ENCODE measurements around the gene MAP6.

Gene MAP6

DNA sequence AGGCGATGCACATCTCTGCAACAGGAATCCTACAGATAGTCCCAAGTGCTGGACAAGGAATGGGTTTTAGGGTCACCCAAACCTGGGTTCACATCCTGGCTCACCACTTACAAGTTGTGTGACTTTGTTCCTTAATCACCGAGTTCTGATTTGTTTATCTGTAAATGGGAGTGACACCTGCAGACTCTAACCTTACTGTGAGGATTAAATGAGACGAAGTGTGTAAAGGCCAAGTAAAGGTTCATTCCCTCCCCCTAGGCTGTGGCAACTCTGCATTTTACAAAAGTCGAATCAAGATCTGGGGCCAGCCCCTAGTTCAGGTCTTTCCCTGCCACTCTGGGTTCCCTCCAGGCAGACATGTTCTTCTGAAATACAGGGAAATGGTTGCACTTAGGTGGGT, 71.9 kb downstream of the MAP6 start:
- H3K36me3 ChIP-seq (ENCODE audit: low read length) = no peaks in the 10 kb centered on the region
- H3K9ac ChIP-seq (ENCODE audit: low read length) = no peak overlapping the region
- no peak overlapping the region for H3K4me2 ChIP-seq (ENCODE audit: low read depth, low read length, poor library complexity, severe bottlenecking)
- H3F3A ChIP-seq (ENCODE audit: insufficient read depth) = no peaks in the 10 kb centered on the region
- H3K79me2 ChIP-seq (ENCODE audit: insufficient read depth, low read length) = no peaks in the 10 kb centered on the region
- TF ChIP-seq EZH2phosphoT487 (conservative IDR thresholded peaks at IDR 0.05; ENCODE audit: low read length) (no peak), CTCF (IDR thresholded peaks at IDR 0.05; ENCODE audit: insufficient read depth, low read length, poor library complexity, severe bottlenecking) (no peak)
- H3K4me3 ChIP-seq (ENCODE audit: insufficient read depth, low read length, poor library complexity, severe bottlenecking) = no peak overlapping the region
- no peaks in the 10 kb centered on the region for H3K27me3 ChIP-seq (ENCODE audit: low read length)
- H3K27ac ChIP-seq (ENCODE audit: low read depth, low read length) = no peak overlapping the region
- no peaks in the 10 kb centered on the region for H4K20me1 ChIP-seq (ENCODE audit: low read depth, low read length)
- H2AFZ ChIP-seq (ENCODE audit: low read depth, low read length, severe bottlenecking) = no peak overlapping the region
- H3K9me2 ChIP-seq (replicated peaks; ENCODE audit: insufficient read depth, low read length) = no peaks in the 10 kb centered on the region
- no peaks in the 10 kb centered on the region for H3K9me3 ChIP-seq (ENCODE audit: insufficient read depth, low read length)

DNA sequence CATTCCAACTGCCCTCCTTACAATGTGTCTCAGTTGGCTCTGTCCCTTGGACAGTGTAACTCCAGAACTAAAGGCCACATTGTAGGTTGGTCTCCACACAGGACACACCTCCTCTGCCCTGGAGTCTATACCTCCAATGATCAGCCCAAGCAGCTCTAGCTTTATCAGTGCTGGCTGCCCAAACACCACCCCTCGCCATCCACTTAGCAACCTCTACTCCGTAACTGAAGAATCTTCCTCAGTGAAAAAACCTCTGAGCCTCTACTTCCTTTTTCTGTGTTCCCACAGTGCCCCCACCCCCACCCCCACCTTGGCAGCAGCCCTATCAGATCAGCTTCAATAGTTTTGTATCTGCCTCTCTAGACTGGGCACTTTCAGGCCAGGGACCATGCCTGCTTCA, 73.4 kb downstream of the MAP6 start:
- no peak overlapping the region for H3K9ac ChIP-seq (ENCODE audit: low read length)
- no peaks in the 10 kb centered on the region for H4K20me1 ChIP-seq (ENCODE audit: low read depth, low read length)
- no peaks in the 10 kb centered on the region for H3K9me2 ChIP-seq (replicated peaks; ENCODE audit: insufficient read depth, low read length)
- no peaks in the 10 kb centered on the region for H3K27me3 ChIP-seq (ENCODE audit: low read length)
- H3K4me3 ChIP-seq (ENCODE audit: insufficient read depth, low read length, poor library complexity, severe bottlenecking) = no peak overlapping the region
- H3K27ac ChIP-seq (ENCODE audit: low read depth, low read length) = no peak overlapping the region
- no peaks in the 10 kb centered on the region for H3K9me3 ChIP-seq (ENCODE audit: insufficient read depth, low read length)
- H3K36me3 ChIP-seq (ENCODE audit: low read length) = no peaks in the 10 kb centered on the region
- TF ChIP-seq CTCF (IDR thresholded peaks at IDR 0.05; ENCODE audit: insufficient read depth, low read length, poor library complexity, severe bottlenecking) = no peak
- no peak for TF ChIP-seq EZH2phosphoT487 (conservative IDR thresholded peaks at IDR 0.05; ENCODE audit: low read length)
- H3F3A ChIP-seq (ENCODE audit: insufficient read depth) = no peaks in the 10 kb centered on the region
- H2AFZ ChIP-seq (ENCODE audit: low read depth, low read length, severe bottlenecking) = no peak overlapping the region
- H3K4me2 ChIP-seq (ENCODE audit: low read depth, low read length, poor library complexity, severe bottlenecking) = no peak overlapping the region
- H3K79me2 ChIP-seq (ENCODE audit: insufficient read depth, low read length) = no peaks in the 10 kb centered on the region

DNA sequence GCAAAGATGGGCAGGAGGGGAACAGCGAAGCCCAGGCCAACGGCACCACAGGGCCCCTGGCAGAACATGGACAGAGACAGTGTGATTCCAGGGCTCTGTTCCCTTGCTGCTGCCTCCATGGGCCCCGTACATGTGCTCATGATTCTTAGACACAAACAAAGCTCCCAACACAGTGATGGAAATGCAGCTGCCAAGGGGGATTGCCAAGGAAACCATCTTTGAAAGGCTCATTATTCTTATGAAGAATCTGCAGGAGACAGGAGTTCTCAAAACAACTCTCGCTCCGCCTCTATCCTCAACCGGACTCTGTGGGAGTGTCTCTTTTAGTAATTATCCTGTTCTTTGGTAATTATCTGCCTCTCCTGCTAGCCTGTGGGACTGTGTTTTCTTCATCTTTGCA, 74.6 kb downstream of the MAP6 start:
- Histone ChIP-seq H3K9me3 (ENCODE audit: insufficient read depth, low read length) (no peaks in the 10 kb centered on the region), H3F3A (ENCODE audit: insufficient read depth) (no peaks in the 10 kb centered on the region), H3K4me3 (ENCODE audit: insufficient read depth, low read length, poor library complexity, severe bottlenecking) (no peak overlapping the region), H3K4me2 (ENCODE audit: low read depth, low read length, poor library complexity, severe bottlenecking) (no peak overlapping the region), H3K36me3 (ENCODE audit: low read length) (no peaks in the 10 kb centered on the region), H3K79me2 (ENCODE audit: insufficient read depth, low read length) (no peaks in the 10 kb centered on the region), H3K9me2 (replicated peaks; ENCODE audit: insufficient read depth, low read length) (no peaks in the 10 kb centered on the region), H3K9ac (ENCODE audit: low read length) (no peak overlapping the region), H3K27ac (ENCODE audit: low read depth, low read length) (no peak overlapping the region), H4K20me1 (ENCODE audit: low read depth, low read length) (no peaks in the 10 kb centered on the region), H3K27me3 (ENCODE audit: low read length) (no peaks in the 10 kb centered on the region), H2AFZ (ENCODE audit: low read depth, low read length, severe bottlenecking) (no peak overlapping the region)
- TF ChIP-seq EZH2phosphoT487 (conservative IDR thresholded peaks at IDR 0.05; ENCODE audit: low read length) (no peak), CTCF (IDR thresholded peaks at IDR 0.05; ENCODE audit: insufficient read depth, low read length, poor library complexity, severe bottlenecking) (no peak)

Measured in SU-DHL-6 (cell line).